GM21423 (cell line): ENCODE results near the gene RXRB.

Experiments
- ATAC-seq: cut with Tn5 transposase; IDR thresholded peaks from one replicate; pipeline ENCODE4 v1.9.1; 2021; ENCODE audit warnings: mild to moderate bottlenecking, moderate library complexity; ENCODE audit not compliant: unreplicated experiment

Gene RXRB

DNA sequence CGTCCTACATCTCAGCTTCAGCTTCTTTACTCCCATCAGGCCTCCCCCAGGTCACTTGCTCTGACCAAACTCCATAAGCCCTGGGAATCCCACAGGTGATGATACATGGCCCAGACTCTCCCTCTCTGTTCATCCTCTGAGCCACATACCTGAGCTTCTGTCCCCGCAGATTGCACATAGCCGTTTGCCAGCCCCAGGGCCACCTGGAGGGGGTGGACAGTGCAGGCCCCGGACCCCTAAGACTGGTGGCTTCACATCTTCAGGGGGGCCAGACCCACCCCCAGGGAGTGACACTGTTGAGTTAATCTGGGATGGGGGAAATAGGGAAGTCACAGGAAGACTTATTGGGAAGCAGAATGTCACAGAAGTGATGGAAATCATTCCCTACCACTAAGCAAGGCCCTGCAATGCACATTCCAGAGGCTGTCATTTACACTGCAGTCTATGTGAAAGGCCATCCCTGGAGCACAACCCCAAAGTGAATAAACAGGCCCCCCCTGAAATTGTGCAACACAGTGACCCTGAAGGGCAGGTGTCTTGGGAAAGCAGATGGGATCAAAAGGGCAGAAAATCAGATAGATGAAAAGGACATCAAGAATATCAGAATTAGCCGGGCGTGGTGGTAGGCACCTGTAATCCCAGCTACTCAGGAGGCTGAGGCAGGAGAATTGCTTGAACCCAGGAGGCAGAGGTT is 2.2 kb downstream of the RXRB start:
- ATAC-seq: no peak

DNA sequence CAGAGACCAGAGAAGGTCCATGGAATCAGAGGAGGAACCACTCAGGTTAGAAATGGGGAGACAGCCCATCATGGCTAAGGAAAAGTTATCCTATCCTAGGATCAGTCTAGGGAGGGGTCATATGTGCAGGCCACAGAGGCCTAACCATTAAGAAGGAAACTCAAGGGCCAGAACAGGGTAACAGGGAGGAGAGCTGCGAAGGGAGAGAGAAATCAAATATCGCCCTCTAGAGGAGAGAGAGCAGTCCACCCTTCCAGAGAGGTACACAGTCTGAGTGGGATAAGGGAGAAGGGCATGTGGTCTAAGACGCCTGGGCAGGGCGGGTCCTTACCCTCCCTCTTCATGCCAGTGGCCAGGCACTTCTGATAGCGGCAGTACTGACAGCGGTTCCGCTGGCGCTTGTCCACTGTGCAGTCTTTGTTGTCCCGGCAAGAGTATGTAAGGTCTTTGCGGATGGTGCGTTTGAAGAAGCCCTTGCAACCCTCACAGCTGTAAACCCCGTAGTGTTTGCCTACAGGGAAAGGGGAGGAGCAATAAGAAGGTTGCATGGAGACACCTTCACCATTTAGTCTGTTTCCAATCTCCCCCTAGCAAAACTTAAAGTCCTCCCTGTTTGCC is 2.9 kb downstream of the RXRB start:
- ATAC-seq: no peak

DNA sequence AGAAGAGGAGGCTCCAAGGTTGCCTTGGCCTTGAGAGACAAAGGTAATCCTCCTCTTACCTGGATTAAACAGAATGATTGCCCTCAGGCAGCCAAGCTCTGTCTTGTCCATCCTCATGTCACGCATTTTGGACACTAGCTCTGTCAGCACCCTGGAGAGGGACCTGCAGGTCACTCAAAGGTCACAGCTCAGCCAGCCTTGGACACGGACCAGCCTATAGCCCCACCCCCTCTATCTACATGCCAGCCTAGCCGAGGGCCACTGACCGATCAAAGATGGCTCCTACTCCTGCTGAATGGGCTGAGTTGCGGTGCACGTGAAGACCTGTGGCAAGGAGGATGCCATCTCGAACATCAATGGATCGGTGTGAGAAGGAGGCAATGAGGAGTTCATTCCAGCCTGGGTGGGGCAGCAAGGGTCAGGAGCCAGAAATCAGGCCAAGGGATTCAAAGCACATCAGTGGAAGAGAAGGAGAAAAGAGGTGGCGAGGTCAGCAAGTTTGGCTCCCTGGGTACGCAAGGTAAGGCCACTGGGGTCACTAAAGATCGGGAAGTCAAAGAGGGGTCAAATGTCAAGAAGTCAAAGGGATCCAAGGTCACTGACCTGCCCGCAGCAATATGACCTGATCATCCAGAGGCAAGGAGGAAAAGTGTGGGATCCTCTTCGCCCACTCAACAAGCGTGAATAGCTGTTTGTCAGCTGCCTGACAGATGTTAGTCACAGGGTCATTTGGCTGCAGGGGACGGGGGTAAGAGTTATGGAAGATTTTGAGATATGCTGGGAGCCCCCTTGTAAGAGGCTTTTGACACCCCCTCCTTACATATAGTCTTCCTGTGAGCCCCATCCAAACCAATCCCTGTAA is 4.9 kb downstream of the RXRB start:
- no peak for ATAC-seq

DNA sequence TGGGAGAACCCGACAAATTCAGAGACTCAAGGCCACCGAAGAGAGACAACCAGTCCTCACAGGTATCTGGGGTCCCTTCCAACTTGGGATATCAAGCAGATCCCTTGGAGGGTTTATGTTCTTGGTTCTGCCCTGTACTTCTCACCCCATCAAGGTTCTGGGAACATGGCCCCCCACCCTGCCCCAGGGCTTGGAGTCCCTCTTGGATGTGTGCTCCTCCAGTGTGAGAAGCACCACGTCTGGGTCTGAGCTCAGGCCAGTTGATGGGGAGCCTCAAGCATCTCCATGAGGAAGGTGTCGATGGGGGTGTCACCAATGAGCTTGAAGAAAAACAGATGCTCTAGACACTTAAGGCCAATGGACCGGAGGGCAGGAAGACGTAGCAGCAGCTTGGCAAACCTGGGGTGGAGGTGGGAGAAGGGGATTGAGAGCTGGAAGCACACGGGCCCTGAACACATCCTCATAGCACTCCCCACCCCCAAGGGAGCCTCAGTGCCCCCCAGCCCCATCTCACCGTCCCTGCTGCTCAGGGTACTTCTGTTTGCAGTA is 6.0 kb downstream of the RXRB start:
- ATAC-seq: no peak

DNA sequence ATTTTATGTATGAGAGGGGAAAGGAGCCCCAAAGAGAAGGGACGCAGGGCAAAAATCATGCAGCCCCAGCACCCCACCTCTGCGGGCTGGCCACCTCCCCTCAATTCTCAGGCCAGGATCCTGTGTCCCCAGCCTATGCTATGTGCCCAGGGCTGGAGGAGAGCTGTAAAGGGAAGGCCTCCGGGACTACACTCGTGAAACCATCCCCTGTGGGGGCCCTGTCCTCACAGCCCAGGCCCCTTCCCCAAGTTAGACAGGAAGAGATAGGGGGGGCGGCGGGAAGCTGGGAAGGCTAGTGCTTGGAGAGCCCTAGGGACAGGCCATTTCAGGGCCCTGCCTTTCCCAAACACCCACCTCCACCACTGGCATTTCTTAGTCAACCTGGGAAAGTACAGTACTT is 6.8 kb downstream of the RXRB start:
- no peak for ATAC-seq

DNA sequence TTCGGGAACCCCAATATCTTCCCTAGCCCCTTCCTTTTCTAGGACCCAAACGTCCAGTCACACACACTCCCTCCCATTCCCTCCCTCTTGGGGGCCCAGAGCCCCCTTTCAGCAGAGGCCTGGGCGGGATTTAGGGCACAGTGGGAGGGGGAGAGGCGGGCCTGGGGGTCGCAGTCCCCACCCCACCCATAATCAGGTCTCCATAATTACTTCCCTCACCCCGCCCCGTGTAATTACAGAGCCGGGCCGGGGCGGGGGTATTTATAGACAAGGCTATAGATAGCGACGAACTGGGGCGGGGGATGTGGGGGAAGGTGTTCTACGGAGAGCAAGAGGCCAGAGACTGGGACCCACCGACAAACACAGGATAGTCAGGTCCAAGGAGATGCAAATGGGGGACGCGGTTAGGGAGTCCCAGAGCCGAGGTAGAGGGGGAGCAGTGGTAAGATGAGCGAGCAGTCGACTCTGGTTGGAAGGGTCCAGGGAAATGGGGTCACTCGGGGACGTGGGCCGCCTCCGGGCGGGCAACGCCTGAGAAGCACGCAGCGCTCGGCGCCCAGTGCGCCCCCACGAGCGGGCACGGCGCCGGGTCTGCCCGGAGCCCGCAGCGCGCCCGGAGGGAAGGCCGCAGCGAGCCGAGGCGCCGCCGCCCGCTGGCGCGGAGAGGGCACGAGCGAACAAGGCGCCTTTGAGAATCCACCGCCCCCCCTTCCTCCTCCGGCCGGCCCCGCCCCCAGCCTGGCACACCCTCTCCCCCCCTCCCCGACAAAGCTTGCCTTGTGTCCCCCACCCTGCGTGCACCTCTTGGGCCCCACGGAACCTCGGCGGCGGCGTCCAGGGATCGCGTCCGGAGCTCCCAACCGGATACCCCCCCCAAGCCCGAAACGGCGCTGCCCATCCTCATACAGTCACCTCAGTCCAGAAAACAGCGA is 7.5 kb downstream of the RXRB start:
- no peak for ATAC-seq

DNA sequence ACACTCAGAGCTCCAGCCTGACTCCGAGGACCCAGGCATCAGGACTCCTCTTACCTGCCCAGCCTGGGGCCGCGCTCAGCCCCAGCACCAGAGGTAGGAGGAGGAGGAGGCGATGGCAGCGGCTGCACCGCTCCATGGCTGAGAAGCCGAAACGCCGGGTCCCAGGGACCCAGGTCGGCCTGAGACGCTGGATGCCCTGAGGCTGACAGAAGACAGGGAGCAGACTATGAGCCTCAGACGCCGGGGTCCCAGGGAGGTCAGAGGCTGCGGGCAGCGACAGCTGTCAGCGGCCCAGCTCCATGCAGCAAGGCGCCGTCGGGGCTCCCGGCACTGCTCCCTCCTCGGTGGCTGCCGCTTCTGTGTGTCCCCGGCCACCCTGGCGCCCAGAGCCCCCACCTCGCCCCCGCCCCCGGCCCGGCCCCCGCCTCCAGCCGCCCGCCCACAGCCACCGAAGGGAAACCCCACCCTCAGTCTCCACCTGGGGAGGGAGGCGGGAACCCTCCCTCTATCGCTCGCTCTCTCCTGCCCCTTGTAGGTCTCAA is 8.3 kb downstream of the RXRB start, which contains the start of gene COL11A2:
COL11A2 (minus strand) TSS at position 363 of the 542 bp plus-strand sequence; CDS start at position 136, 227 bp downstream.
- no peak for ATAC-seq

DNA sequence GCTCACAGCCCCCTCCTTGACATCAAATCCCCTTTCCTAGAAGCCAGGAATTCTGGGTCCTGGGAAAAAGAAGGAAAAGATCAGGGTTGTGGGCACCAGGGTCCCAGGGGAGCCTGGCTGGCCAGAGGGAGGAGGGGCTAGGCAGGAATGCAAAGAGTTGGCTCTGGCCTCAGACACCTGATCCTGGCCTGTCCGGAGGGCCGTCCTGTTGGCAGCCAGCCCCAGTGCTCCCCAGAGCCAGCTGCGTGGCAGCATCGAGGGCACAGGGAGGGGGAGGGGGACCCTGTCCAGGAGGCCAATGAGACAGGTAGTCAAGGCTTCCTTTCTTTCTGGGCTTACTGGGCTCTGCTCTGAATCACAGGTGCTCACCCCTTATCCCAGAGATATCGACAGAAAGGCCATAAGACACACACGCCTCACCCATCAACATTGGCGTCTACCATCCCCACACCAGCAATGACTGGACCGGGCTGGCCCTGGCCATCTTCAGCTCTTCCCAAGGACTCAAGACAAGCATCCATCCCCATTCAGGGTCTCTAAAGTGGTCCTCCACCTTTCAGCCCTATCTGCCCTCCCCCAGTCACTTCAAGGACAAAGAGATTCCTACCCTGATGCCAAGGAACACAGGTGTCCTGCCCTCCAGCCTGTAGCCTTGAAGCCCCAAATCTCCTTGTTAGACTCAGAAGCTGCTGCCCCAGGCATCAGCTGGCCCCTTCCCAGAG is 8.9 kb downstream of the RXRB start:
- no peak for ATAC-seq

DNA sequence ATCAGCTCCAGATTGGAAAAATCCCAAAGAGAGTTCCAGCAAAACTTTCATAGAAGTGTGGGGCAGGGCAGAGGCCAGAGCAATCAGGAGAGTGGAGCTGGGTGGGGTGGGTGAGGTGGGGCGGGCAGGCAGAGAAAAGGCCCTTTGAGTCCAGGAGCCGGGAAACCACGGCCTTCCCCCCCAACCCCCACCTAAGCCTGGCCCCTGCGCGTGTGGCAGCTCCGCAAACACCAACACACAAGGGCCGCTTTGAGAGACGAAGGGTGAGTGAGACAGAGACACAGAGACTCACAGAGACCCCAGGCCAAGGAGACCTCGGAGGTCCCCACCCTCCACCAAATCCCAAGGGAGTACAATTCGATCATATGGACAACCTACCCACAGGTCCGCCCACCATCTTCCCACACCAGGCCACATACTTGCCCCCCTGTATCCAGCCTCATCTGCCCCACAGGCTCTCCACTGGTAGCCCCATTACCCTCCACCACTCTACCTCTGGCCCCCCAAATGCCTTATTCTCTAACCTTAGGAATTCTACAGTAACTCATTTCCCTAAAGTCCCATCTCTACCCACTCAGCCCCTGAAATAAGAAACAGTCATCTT is 9.9 kb downstream of the RXRB start:
- no peak for ATAC-seq

DNA sequence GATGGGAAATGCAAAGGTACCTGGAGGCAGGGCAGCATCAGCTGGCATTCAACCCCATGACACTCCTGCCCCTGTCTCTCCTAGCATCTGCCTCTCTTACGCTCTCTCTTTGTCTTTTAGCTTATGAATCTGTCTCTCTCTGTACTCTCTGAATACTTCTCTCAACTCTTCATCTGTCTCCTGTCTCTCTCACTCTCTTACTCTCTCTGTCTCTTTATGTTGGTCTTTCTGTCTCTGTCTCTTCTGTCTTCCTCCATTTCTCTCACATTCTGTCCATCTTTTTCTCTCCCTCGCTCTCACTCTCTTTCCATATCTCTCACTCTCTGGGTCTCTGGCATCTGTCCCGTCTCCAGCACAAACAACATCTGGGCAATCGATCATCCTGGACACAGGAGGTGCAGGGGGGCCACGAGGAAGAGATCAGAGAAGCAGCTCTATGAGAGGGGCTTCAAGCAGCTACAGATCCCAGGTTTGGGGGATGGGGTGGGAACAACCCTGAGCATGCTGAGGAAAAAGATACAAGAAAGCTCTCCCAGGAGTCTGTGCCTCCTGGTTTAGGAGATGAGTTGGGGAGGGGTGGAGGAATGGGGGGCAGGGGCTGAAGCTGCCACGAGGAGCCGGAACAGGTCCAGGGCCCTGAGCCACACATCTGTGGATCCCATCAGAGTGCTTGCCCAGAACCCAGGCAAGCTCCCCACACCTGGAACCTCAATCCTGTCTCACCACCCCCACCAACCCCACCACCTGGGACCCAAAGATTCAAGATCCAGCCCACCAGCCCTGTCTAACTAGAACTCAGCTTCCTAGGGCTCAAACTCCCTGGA is 10.6 kb downstream of the RXRB start:
- no peak for ATAC-seq

DNA sequence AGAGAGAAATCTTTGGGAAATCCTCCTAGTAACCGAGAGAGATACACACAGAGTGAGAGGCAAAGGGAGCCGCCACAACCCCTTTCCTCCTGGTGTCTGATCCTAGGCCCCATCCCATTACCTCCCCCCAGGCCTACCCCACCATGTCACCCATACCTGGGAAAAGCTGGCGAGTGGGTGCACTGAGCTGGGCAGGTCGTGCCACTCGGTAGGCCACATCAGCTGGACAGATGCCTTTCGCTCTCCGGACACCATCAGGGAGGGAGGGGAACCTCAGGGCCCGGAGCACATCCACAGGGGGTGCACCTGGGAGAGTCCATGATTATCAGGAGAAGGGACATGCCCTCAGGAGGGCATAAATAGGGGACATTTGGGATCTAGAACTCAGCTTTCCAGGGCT is 11.3 kb downstream of the RXRB start:
- ATAC-seq: no peak

DNA sequence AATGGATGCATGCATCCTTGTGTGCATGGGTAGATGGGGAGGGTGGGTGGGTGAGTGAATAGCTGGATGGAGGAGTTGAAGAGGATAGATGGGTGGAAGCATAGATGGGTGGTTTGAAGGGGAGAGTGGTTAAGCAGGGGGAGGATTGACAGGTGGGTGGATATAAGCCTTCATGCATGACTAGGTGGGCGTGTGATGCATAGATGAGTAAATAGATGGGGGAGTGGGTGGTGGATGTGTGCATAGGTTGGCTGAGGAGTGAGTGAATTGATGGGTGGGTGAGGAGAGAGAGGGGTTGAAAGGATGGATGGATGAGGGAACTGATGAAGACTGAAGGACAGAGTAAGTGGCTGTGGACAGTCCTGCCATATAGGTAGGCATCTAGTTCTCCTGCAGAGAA is 12.7 kb downstream of the RXRB start:
- ATAC-seq: no peak

DNA sequence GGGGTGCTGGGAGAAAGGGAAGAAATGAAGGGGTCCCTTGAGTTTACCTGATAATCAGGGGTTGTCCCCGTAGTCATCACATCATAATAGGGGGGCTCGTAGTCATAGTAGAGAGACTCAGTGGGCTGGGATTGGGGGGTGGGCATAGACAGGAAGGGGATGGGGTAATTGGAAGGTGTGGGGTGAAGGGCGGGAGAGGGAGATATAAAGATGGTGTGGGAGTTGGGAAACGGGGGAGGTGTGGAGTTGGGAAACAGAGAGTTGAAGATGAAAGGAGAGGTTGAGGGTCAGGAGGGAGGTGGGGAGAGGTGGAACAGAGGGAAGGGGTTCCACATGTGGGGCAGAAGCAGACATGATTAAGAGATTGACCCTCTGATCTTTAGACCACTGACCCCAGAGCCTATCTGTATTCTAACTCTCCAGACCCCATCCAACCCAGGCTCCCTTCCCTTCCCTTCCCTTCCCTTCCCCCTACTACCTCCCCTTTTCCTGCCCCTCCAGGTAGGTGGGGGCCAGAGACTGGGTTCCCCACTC is 14.7 kb downstream of the RXRB start:
- ATAC-seq: no peak

DNA sequence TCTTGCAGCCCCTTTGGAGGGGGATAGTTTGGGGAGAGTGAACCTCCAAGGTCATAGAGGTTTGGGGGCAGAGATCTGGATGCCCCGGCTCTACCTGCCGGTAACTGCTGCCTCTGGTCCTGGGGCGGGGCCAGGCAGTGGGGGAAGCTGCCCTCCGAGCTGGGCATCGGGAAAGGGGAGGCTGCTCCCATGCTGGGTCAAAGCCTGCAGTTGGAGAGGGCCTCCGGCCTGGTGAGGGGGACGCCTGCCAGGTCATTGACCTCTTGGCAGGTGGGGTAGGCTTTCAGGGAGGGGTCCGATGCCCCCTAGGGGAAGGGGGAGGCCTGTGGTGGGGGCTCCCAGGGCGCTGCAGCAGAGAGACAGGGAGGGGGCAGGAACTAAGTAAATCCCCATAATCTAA is 15.3 kb downstream of the RXRB start:
- no peak for ATAC-seq

DNA sequence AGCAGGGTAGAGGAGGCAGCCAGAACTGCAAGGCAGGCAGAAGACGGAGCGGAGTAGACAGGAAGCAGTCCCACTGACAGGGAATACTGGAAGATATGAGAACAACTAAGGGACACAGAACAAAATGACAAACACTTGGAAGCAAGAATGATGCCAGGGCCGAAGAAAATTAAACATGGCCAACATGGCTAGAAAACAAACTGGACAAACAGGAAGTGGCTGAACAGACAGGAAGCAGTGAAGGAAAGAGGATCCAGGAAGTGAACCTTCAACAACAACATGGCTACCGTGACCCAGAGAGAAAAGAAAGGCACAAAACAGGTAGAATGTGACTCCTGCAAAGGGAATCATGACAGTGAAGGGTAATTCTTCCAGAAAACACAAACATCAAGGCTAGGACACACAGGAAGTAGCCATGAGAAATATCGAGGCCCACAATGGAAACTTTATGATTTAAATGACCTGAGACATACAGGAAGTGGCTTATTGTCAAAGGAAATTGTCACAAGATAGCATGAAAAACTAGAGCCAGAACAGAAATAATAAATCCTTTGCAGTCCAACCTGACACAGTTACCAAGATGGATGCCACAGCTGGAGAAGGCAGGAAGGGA is 17.3 kb downstream of the RXRB start:
- ATAC-seq: no peak

DNA sequence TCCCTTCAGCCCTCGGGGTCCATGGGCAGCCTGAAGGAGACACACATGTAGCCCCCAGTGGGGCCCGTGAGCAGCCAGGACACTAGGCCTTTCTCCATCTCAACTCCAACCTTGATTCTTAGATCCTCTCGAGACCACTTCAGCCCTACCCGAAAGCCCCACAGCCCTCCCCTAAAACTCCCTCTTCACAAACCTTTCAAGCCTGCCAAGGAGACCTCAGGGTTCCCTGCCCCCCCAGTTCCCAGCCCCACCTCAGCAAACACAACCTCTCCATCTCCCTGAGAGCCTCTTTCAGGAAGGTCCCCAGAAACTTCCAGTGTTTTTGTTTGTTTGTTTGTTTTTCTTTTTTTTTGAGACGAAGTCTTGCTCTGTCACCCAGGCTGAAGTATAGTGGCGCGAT is 19.3 kb downstream of the RXRB start:
- no peak for ATAC-seq

DNA sequence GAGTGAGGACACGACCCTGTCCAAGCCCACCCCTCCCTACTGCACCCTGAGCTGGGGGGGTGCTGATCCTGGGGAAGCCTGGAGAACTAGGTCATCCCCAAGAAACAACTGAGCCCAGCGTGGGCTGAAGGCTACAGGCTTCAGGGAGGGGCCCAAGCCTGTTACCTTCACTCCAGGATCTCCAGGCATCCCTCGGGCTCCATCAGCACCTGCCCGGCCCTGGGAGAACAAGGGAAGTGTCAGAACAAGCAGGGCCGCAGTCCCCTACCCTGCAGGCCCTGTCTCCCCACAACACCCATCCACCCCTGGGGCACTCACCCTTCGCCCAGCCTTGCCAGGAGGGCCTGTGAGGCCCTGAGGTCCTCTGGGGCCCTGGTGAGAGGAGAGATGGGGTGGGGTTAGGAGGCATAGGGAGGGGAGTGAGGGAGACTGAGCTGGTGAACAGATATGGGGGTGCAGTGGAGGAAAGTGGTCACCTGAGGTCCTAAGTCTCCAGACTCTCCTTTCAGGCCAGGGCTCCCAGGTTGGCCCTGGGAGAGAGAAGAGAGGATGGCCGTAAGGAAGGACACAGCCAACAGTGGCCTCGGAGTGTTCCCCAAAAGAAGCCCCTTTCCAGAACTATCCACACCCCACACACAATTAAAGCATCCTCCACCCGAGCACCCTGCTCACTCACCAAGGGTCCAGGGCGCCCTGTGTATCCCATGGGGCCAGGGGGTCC is 21.6 kb downstream of the RXRB start:
- ATAC-seq: no peak
